Common myeloid progenitor, CD34-positive (primary cell): ENCODE measurements around the gene CTSC.
"Not testable (repeated sequence)": the region's sequence is repeated elsewhere in the genome, so short reads cannot be mapped to it uniquely, and the experiment has no call there.

Experiments used
- CTCF ChIA-PET: fragments of 350-600 bp; sonication (Branson Sonifier 250); formaldehyde crosslinking; loops from one replicate; lab custom pipeline; 2021; ENCODE audit warnings: antibody characterized with exemption; lab: Charles Lee
- POLR2A ChIA-PET: fragments of 350-600 bp; sonication (Branson Sonifier 250); formaldehyde crosslinking; loops from one replicate; lab custom pipeline; 2021; ENCODE audit warnings: antibody characterized with exemption; lab: Charles Lee
- DNase-seq, 3 donors: peaks; one replicate each; pipeline versions ENCODE4 v3.0.0 to v3.0.0-alpha.2; 2013
- H3K27ac ChIP-seq, 2 experiments: 1 replicate in 1 of 2; 2 replicates in 1 of 2; pipeline ENCODE4 v1.7.0; 2013; ENCODE audit warnings: inconsistent platforms in 2 of 2, low read length in 2 of 2, mild to moderate bottlenecking in 2 of 2, low read depth in 1 of 2, moderate library complexity in 1 of 2; ENCODE audit not compliant: severe bottlenecking in 2 of 2, insufficient read depth in 1 of 2, poor library complexity in 1 of 2
- H3K27me3 ChIP-seq, 5 experiments: replicated peaks in 2 of 5; 1 replicate in 3 of 5; 2 replicates in 2 of 5; pipeline versions ENCODE4 v1.6.1 to v1.7.0; 2013; ENCODE audit warnings: low read length in 4 of 5, mild to moderate bottlenecking in 2 of 5, moderate library complexity in 2 of 5, inconsistent platforms in 1 of 5; ENCODE audit not compliant: insufficient read depth in 5 of 5, control insufficient read depth in 4 of 5
- H3K36me3 ChIP-seq, 4 experiments: 1 replicate in 2 of 4; 2 replicates in 2 of 4; pipeline versions ENCODE4 v1.6.1 to v1.7.0; 2013; ENCODE audit warnings: low read length in 3 of 4, control low read depth in 1 of 4, mild to moderate bottlenecking in 1 of 4; ENCODE audit not compliant: control insufficient read depth in 4 of 4, insufficient read depth in 4 of 4
- H3K4me1 ChIP-seq, 4 experiments: 1 replicate in 3 of 4; 2 replicates in 1 of 4; pipeline versions ENCODE4 v1.6.1 to v1.7.1; 2013; ENCODE audit warnings: low read length in 3 of 4, mild to moderate bottlenecking in 3 of 4, control low read depth in 1 of 4, inconsistent platforms in 1 of 4, moderate library complexity in 1 of 4; ENCODE audit not compliant: control insufficient read depth in 4 of 4, insufficient read depth in 4 of 4; ENCODE audit errors: control extremely low read depth in 1 of 4
- H3K4me3 ChIP-seq, 7 experiments: 1 replicate in 4 of 7; 2 replicates in 3 of 7; pipeline versions ENCODE4 v1.5.1 to v1.7.0; 2013; ENCODE audit warnings: mild to moderate bottlenecking in 7 of 7, low read length in 6 of 7, moderate library complexity in 6 of 7, inconsistent platforms in 2 of 7, low read depth in 2 of 7, control low read depth in 1 of 7; ENCODE audit not compliant: insufficient read depth in 4 of 7, control insufficient read depth in 1 of 7; ENCODE audit errors: extremely low read depth in 1 of 7
- H3K9me3 ChIP-seq, 5 experiments: 1 replicate in 4 of 5; 2 replicates in 1 of 5; pipeline versions ENCODE4 v1.6.1 to v1.7.1; 2013; ENCODE audit warnings: low read length in 4 of 5, mild to moderate bottlenecking in 2 of 5, inconsistent platforms in 1 of 5, low read depth in 1 of 5, moderate library complexity in 1 of 5; ENCODE audit not compliant: control insufficient read depth in 4 of 5, insufficient read depth in 2 of 5; ENCODE audit errors: control extremely low read depth in 1 of 5
- WGBS: methylation state at CpG from one replicate; pipeline ENCODE4 v1.1.5; 2013; ENCODE audit not compliant: insufficient coverage; 5-methylcytosine and 5-hydroxymethylcytosine counted together

Gene CTSC

DNA sequence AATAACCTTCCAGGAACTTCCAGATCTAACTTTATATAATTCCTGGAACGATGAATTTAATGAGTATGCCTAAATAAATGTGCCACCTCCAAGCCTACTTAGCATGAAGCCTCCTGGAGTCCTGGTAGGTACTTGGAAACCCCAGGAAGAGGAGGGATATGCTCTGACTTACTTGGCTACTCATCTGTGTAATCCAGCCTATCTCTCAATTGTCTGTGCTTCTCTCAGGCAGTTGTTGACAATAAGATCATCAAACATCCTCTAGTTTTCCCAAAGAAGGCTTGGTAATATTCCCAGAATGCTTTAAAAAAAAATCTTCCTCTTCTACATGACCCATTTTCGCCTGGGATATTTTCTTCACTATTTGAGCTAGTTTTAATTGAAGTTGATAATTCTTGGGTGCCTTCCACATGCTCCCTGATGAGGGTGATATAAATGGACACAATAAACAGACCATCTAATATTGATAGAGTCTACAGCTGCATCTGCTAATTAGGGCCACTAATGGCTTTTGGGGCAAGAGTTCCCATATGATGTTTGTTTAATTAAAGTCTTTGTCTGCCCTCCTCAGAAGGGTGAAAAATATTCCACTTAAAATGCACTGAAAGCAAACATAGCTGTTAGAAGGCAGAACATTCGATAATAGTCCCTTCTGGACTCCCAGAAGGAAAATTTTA lies 86.8 kb downstream of the CTSC start:
- WGBS = no CpG with 5 or more reads among the region's 3 CpGs
- Histone ChIP-seq H3K4me1 (no peaks in the 10 kb centered on the region), H3K27ac (no peak overlapping the region), H3K36me3 (no peaks in the 10 kb centered on the region), H3K27me3 (no peaks in the 10 kb centered on the region), H3K4me3 (no peak overlapping the region), H3K9me3 (no peaks in the 10 kb centered on the region)
- POLR2A ChIA-PET = no interaction called here
- CTCF ChIA-PET = no interaction called here
- no peak for DNase-seq

DNA sequence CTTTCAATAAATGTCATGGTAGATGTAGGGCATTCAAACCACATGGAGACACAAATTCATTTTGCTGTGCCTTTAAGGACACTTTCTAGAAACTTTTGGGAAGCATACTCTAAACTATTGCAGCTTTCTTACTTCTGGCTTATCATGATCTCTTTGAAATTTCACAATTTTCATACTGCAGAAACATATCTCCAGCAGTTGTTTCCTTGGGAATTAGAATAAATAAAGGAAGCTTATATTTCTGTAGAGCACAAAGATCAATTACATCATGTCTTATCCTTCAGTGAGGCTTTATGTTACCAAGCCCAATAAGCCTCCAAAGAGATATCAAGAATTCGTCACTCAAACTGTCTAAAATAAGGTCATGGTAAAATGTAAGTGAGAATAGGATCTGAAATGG lies 87.8 kb downstream of the CTSC start:
- Histone ChIP-seq H3K9me3 (no peaks in the 10 kb centered on the region), H3K4me1 (no peaks in the 10 kb centered on the region), H3K36me3 (no peaks in the 10 kb centered on the region), H3K27ac (no peak overlapping the region), H3K27me3 (no peaks in the 10 kb centered on the region), H3K4me3 (no peak overlapping the region)
- DNase-seq = no peak
- ChIA-PET POLR2A (no interaction called here), CTCF (interaction anchor here (1.4 kb wide), 1 partner anchor 9 kb away, joined by 3 read pairs; no protein-coding TSS in a partner anchor)
- WGBS = no CpG with 5 or more reads among the region's 1 CpG

DNA sequence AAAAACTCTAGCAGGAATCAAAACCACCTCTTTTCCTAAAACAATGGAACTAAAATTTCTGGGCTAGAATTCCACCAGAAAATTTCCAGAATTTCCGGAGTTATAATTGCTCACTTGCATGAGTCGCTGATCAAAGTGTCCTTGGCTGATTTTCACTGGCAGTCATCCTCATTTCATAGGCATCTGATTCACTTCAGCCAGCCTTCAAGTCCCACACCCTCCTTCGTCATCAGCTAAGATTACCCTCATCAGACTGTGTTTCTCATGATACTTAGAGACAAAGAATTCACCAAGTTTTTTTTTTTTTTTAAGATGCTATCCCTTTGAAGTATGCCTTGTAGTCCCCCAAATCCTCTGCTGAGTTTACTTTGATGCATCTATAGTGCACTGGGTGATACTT lies 90.8 kb downstream of the CTSC start:
- H3K9me3 ChIP-seq = no peaks in the 10 kb centered on the region
- H3K4me1 ChIP-seq = no peaks in the 10 kb centered on the region
- POLR2A ChIA-PET = no interaction called here
- no peak overlapping the region for H3K27ac ChIP-seq
- WGBS = 100% methylated on average over 3 of the region's 3 CpGs
- no peaks in the 10 kb centered on the region for H3K36me3 ChIP-seq
- DNase-seq = no peak
- no peak overlapping the region for H3K4me3 ChIP-seq
- H3K27me3 ChIP-seq = no peaks in the 10 kb centered on the region
- CTCF ChIA-PET = no interaction called here

DNA sequence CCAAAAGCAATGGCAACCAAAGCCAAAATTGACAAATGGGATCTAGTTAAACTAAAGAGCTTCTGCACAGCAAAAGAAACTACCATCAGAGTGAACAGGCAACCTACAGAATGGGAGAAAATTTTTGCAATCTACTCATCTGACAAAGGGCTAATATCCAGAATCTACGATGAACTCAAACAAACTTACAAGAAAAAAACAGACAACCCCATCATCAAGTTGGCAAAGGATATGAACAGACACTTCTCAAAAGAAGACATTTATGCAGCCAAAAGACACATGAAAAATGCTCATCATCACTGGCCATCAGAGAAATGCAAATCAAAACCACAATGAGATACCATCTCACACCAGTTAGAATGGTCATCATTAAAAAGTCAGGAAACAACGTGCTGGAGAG lies 92.0 kb downstream of the CTSC start:
- CTCF ChIA-PET, POLR2A ChIA-PET: not testable (repeated sequence)

More for the DNA sequence above, 92.0 kb downstream of the CTSC start:
- H3K4me1 ChIP-seq, H3K9me3 ChIP-seq, DNase-seq, H3K36me3 ChIP-seq, H3K4me3 ChIP-seq, H3K27ac ChIP-seq, H3K27me3 ChIP-seq: not testable (repeated sequence)
- 100% methylated on average over 1 of the region's 2 CpGs for WGBS
